HG03354 (cell line): ENCODE data around the gene OR52D1.

Source experiments
- ATAC-seq: cut with Tn5 transposase; IDR thresholded peaks from one replicate; pipeline ENCODE4 v1.9.1; 2021; ENCODE audit warnings: mild to moderate bottlenecking; ENCODE audit not compliant: unreplicated experiment, poor library complexity, severe bottlenecking

OR52D1 gene

GRCh38 chr11:5488385-5488784 is at the start of gene OR52D1:
Gene OR52D1, plus strand, starts transcription at chr11:5488685. Its CDS starts 22 bp downstream, at chr11:5488707.
- ATAC-seq, result no peak

- ATAC-seq, result no peak
These were observed 47.1 kb upstream of the OR52D1 start, which contains the start of gene OR51I1 for GRCh38 chr11:5441414-5441813. Gene OR51I1, minus strand, starts transcription at chr11:5441514. Its CDS starts 0 bp downstream, at chr11:5441514.

- no peak for ATAC-seq
These were observed 44.6 kb upstream of the OR52D1 start for GRCh38 chr11:5443835-5444393.

GRCh38 chr11:5449023-5449422 is 39.5 kb upstream of the OR52D1 start, which contains the start of gene OR51I2:
Gene OR51I2, plus strand, starts transcription at chr11:5449323. Its CDS starts 4,166 bp downstream, at chr11:5453489.
- ATAC-seq, result no peak

- no peak for ATAC-seq
These were observed 39.1 kb upstream of the OR52D1 start for GRCh38 chr11:5449432-5449831.

- no peak for ATAC-seq
These were observed 27.4 kb upstream of the OR52D1 start for GRCh38 chr11:5460983-5461621.

GRCh38 chr11:5467527-5467926 is 21.0 kb upstream of the OR52D1 start:
- ATAC-seq, result no peak

- ATAC-seq, result no peak
These were observed 14.6 kb upstream of the OR52D1 start for GRCh38 chr11:5473921-5474320.

- ATAC-seq, result peak; percentile 83
These were observed 12.2 kb upstream of the OR52D1 start for GRCh38 chr11:5476186-5476819.

- no peak for ATAC-seq
These were observed 2.5 kb upstream of the OR52D1 start for GRCh38 chr11:5486003-5486402.

- ATAC-seq, result no peak
These were observed 2.1 kb upstream of the OR52D1 start for GRCh38 chr11:5486421-5486820.

GRCh38 chr11:5488798-5489399 is 414 bp downstream of the OR52D1 start:
- no peak for ATAC-seq

GRCh38 chr11:5489576-5490357 is 1.3 kb downstream of the OR52D1 start:
- ATAC-seq, result no peak

- ATAC-seq, result no peak
These were observed 11.2 kb downstream of the OR52D1 start for GRCh38 chr11:5499671-5500070.

- ATAC-seq, result no peak
These were observed 11.9 kb downstream of the OR52D1 start for GRCh38 chr11:5500393-5500801.

- ATAC-seq, result no peak
These were observed 16.0 kb downstream of the OR52D1 start for GRCh38 chr11:5504403-5504921.

- no peak for ATAC-seq
These were observed 17.0 kb downstream of the OR52D1 start for GRCh38 chr11:5505363-5506048.

GRCh38 chr11:5507177-5507932 is 18.9 kb downstream of the OR52D1 start:
- no peak for ATAC-seq
